Sigmoid colon (tissue), 4 donors: ENCODE data around the gene ETV6.

Experiments used
- EP300 ChIP-seq, 4 donors: sonication (generic); formaldehyde crosslinking; IDR thresholded peaks; one replicate each; pipeline ENCODE4 v1.6.1; 2017; ENCODE audit warnings: antibody characterized with exemption in 4 of 4
- TF ChIP-seq, protein P1 (sequence below), 4 experiments: fragments of 450-650 bp in 3 of 4; fragments of 200-600 bp in 1 of 4; IDR thresholded peaks; one replicate each; pipeline ENCODE4 v1.5.1; 2016 to 2019; ENCODE audit warnings: antibody characterized with exemption in 4 of 4, mild to moderate bottlenecking in 3 of 4, moderate library complexity in 2 of 4

- TF ChIP-seq, protein P1, sequence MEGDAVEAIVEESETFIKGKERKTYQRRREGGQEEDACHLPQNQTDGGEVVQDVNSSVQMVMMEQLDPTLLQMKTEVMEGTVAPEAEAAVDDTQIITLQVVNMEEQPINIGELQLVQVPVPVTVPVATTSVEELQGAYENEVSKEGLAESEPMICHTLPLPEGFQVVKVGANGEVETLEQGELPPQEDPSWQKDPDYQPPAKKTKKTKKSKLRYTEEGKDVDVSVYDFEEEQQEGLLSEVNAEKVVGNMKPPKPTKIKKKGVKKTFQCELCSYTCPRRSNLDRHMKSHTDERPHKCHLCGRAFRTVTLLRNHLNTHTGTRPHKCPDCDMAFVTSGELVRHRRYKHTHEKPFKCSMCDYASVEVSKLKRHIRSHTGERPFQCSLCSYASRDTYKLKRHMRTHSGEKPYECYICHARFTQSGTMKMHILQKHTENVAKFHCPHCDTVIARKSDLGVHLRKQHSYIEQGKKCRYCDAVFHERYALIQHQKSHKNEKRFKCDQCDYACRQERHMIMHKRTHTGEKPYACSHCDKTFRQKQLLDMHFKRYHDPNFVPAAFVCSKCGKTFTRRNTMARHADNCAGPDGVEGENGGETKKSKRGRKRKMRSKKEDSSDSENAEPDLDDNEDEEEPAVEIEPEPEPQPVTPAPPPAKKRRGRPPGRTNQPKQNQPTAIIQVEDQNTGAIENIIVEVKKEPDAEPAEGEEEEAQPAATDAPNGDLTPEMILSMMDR (IDR thresholded peaks at IDR 0.05), result no peak
- TF ChIP-seq EP300 (IDR thresholded peaks at IDR 0.05), result no peak
Measured at GRCh38 chr12:11923067-11923466, 273.6 kb downstream of the ETV6 start.
